HepG2 (cell line): ENCODE data around the gene CERS6. TPM values are rescaled to one million over a fixed set of nuclear protein-coding genes. Genes with fewer than 3 reads are reported as not detected.
A peak's percentile ranks its signal among the peaks of the same experiment; 100 is the strongest.

ENCODE experiments used
- ATAC-seq: fragments of 200-7000 bp; cut with Tn5 transposase; 3 replicates; pipeline ENCODE4 v1.9.1; 2020; ENCODE audit warnings: mild to moderate bottlenecking, moderate library complexity
- BruUV-seq: library from RNA; stranded (reverse); fragments of 400-500 nt; replicated peaks from 2 replicates; lab custom pipeline; 2021; lab: Mats Ljungman, UMichigan
- CTCF ChIA-PET: fragments of 300-600 bp; formaldehyde crosslinking; extraction: SDS; loops from one replicate; lab custom pipeline; 2021; ENCODE audit warnings: low total read pairs, inconsistent platforms, low intra/inter-chr PET ratio; lab: Yijun Ruan, JAX
- POLR2A ChIA-PET: fragments of 350-600 bp; sonication (Branson Sonifier 250); formaldehyde crosslinking; loops from one replicate; lab custom pipeline; 2020; ENCODE audit warnings: antibody characterized with exemption, inconsistent platforms; lab: Yijun Ruan, JAX
- DNase-seq: peaks from one replicate; pipeline ENCODE4 v3.0.0-alpha.2; 2015; ENCODE audit warnings: low spot score
- FAIRE-seq: peaks from 3 replicates; lab custom pipeline; 2011; peaks lifted over from hg19 to GRCh38; lab: Jason Lieb, UNC
- H2AFZ ChIP-seq: one replicate; pipeline ENCODE4 v1.6.1; 2011; ENCODE audit warnings: low read length, inconsistent platforms
- H3K27ac ChIP-seq: fragments of 300-600 bp; 3 replicates; pipeline ENCODE4 v1.8.0; 2011; ENCODE audit warnings: mixed run types, mild to moderate bottlenecking, mixed read lengths, low read length, inconsistent platforms; ENCODE audit not compliant: insufficient read depth; ENCODE audit errors: extremely low read length
- H3K27me3 ChIP-seq, 2 experiments: fragments of 200-600 bp in 1 of 2; 2 replicates in 1 of 2; 3 replicates in 1 of 2; pipeline versions ENCODE4 v1.6.0 to v1.8.0; 2011; ENCODE audit warnings: low read length in 2 of 2, mild to moderate bottlenecking in 2 of 2, moderate library complexity in 2 of 2, inconsistent platforms in 1 of 2; ENCODE audit not compliant: insufficient read depth in 2 of 2, control insufficient read depth in 1 of 2
- H3K36me3 ChIP-seq, 2 experiments: fragments of 200-600 bp in 1 of 2; replicated peaks in 1 of 2; 2 replicates in 1 of 2; 3 replicates in 1 of 2; pipeline versions ENCODE4 v1.5.1 to v1.8.0; 2011; ENCODE audit warnings: low read length in 2 of 2, inconsistent platforms in 1 of 2; ENCODE audit not compliant: insufficient read depth in 2 of 2, control insufficient read depth in 1 of 2
- H3K4me1 ChIP-seq: 2 replicates; pipeline ENCODE4 v1.5.1; 2012; ENCODE audit warnings: low read length, inconsistent platforms; ENCODE audit not compliant: insufficient read depth
- H3K4me2 ChIP-seq: 2 replicates; pipeline ENCODE4 v1.6.0; 2011; ENCODE audit warnings: low read depth, low read length, inconsistent platforms
- H3K4me3 ChIP-seq, 3 experiments: fragments of 200-600 bp in 1 of 3; sonication (generic), shearing (Covaris generic) in 1 of 3; replicated peaks in 1 of 3; 2 replicates each; pipeline ENCODE4 v1.5.1; 2011 to 2016; ENCODE audit warnings: low read length in 3 of 3, inconsistent platforms in 2 of 3, low read depth in 2 of 3, mild to moderate bottlenecking in 2 of 3, control low read depth in 1 of 3, mixed read lengths in 1 of 3; ENCODE audit not compliant: insufficient read depth in 1 of 3
- H3K79me2 ChIP-seq: one replicate; pipeline ENCODE4 v1.6.1; 2011; ENCODE audit warnings: low read length, inconsistent platforms; ENCODE audit not compliant: insufficient read depth
- H3K9ac ChIP-seq: 2 replicates; pipeline ENCODE4 v1.6.0; 2011; ENCODE audit warnings: mild to moderate bottlenecking, low read depth, low read length, inconsistent platforms; ENCODE audit not compliant: insufficient read depth
- H3K9me3 ChIP-seq: 2 replicates; pipeline ENCODE4 v1.5.1; 2012; ENCODE audit warnings: mild to moderate bottlenecking, low read length
- H4K20me1 ChIP-seq: 2 replicates; pipeline ENCODE4 v1.6.0; 2011; ENCODE audit warnings: inconsistent platforms, mild to moderate bottlenecking, low read length, moderate library complexity; ENCODE audit not compliant: insufficient read depth
- ATF7 ChIP-seq, 2 experiments: fragments of 450-650 bp in 1 of 2; sonication (generic) in 1 of 2; formaldehyde crosslinking in 1 of 2; IDR thresholded peaks; 2 replicates each; pipeline versions ENCODE4 v1.4.0 to v1.6.1; 2016 to 2020; ENCODE audit warnings: antibody characterized with exemption in 1 of 2, mild to moderate bottlenecking in 1 of 2, missing genetic modification reagents in 1 of 2
- ATM ChIP-seq: fragments of 450-650 bp; IDR thresholded peaks from 2 replicates; pipeline ENCODE4 v1.7.1; 2017; ENCODE audit warnings: mild to moderate bottlenecking, borderline replicate concordance
- HNF4A ChIP-seq: sonication (generic); formaldehyde crosslinking; IDR thresholded peaks from 2 replicates; pipeline ENCODE4 v1.4.0; 2020; ENCODE audit warnings: missing genetic modification reagents
- NAIF1 ChIP-seq: sonication (generic); formaldehyde crosslinking; IDR thresholded peaks from 2 replicates; pipeline ENCODE4 v1.5.0; 2020; ENCODE audit warnings: mild to moderate bottlenecking, missing genetic modification reagents, borderline replicate concordance
- NFKB2 ChIP-seq: sonication (generic); formaldehyde crosslinking; IDR thresholded peaks from 2 replicates; pipeline ENCODE4 v1.4.0; 2020; ENCODE audit warnings: missing genetic modification reagents, borderline replicate concordance
- RXRA ChIP-seq: sonication (generic); formaldehyde crosslinking; IDR thresholded peaks from 2 replicates; pipeline ENCODE4 v1.5.1; 2020; ENCODE audit warnings: missing genetic modification reagents
- SAFB2 ChIP-seq: sonication (generic); formaldehyde crosslinking; IDR thresholded peaks from 2 replicates; pipeline ENCODE4 v1.5.1; 2020; ENCODE audit warnings: missing genetic modification reagents, low read depth, mild to moderate bottlenecking, borderline replicate concordance
- SOX13 ChIP-seq, 3 experiments: fragments of 450-650 bp in 1 of 3; sonication (generic) in 1 of 3; formaldehyde crosslinking in 1 of 3; IDR thresholded peaks in 2 of 3; conservative IDR thresholded peaks in 1 of 3; 2 replicates each; pipeline versions ENCODE4 v1.5.0 to v1.6.1; 2016 to 2020; ENCODE audit warnings: antibody characterized with exemption in 1 of 3, mild to moderate bottlenecking in 1 of 3, missing compliant biosample characterization in 1 of 3, missing genetic modification reagents in 1 of 3, moderate library complexity in 1 of 3
- ZNF124 ChIP-seq: sonication (generic); formaldehyde crosslinking; IDR thresholded peaks from 2 replicates; pipeline ENCODE4 v1.4.0; 2020; ENCODE audit warnings: missing genetic modification reagents
- ZNF160 ChIP-seq: sonication (generic); formaldehyde crosslinking; IDR thresholded peaks from 2 replicates; pipeline ENCODE4 v1.8.0; 2022; ENCODE audit warnings: mild to moderate bottlenecking, inconsistent platforms, missing genetic modification reagents
- ZNF343 ChIP-seq: sonication (generic); formaldehyde crosslinking; IDR thresholded peaks from 2 replicates; pipeline ENCODE4 v1.4.0; 2020; ENCODE audit warnings: mild to moderate bottlenecking, missing genetic modification reagents
- ZNF775 ChIP-seq: sonication (generic); formaldehyde crosslinking; IDR thresholded peaks from 2 replicates; pipeline ENCODE4 v1.4.0; 2020; ENCODE audit warnings: missing genetic modification reagents, mild to moderate bottlenecking, moderate library complexity, borderline replicate concordance
- ZZZ3 ChIP-seq: sonication (generic); formaldehyde crosslinking; IDR thresholded peaks from 2 replicates; pipeline ENCODE4 v1.4.0; 2020; ENCODE audit warnings: missing genetic modification reagents, mild to moderate bottlenecking, borderline replicate concordance
- WGBS: methylation state at CpG from one replicate; pipeline ENCODE4 v1.1.6; 2017; ENCODE audit warnings: low lambda C conversion rate; 5-methylcytosine and 5-hydroxymethylcytosine counted together
- in situ Hi-C: cut with HindIII; loops from 2 replicates; pipeline ENCODE4 v1.10.0; 2017; ENCODE audit warnings: low pct_unique_long_range_greater_than_20kb; ENCODE audit not compliant: extremely low pct_ligation_motif_present
- intact Hi-C: fragments of 100-400 bp; cut with micrococcal nuclease; formaldehyde crosslinking; loops from one replicate; pipeline ENCODE4 v1.10.0; 2022; ENCODE audit not compliant: unreplicated experiment
- polyA plus RNA-seq, 8 experiments: library from polyadenylated mRNA; depleted of rRNA in 3 of 8; stranded (reverse) in 7 of 8; unstranded in 1 of 8; fragments of >200 nt; fragmentation: Illumina TruSeq in 4 of 8; extraction: Trizol in 4 of 8; gene quantifications; 2 replicates each; pipeline versions ENCODE4 v1.2.1 to v1.2.3, GENCODE V29; 2011 to 2016; ENCODE audit warnings: low read depth in 4 of 8, missing spikeins in 1 of 8, mixed read lengths in 1 of 8; ENCODE audit not compliant: insufficient read depth in 1 of 8
- total RNA-seq, 5 experiments: library from RNA; depleted of rRNA; stranded (reverse); fragments of >200 nt; fragmentation: Illumina TruSeq; extraction: Trizol; gene quantifications; 2 replicates each; pipeline ENCODE4 v1.2.3, GENCODE V29; 2016; ENCODE audit warnings: low read depth in 1 of 5
- TF ChIP-seq, protein P1 (sequence below): IDR thresholded peaks from 2 replicates; pipeline ENCODE4 v1.6.1; 2012; ENCODE audit warnings: low read depth, low read length, improper control_type of control experiment
- TF ChIP-seq, protein P2 (sequence below): sonication (generic); formaldehyde crosslinking; IDR thresholded peaks from 2 replicates; pipeline ENCODE4 v1.5.0; 2020; ENCODE audit warnings: missing genetic modification reagents
- TF ChIP-seq, protein P3 (sequence below): sonication (generic); formaldehyde crosslinking; IDR thresholded peaks from 2 replicates; pipeline ENCODE4 v1.4.0; 2020; ENCODE audit warnings: missing genetic modification reagents; ENCODE audit errors: not compliant biosample characterization

Gene CERS6
- total and polyA plus RNA-seq, 2 of the 13 experiments (the other 11 are each of a cell fraction or from before 2014, with no cell fraction given) = 10.1 to 20.3 TPM

DNA sequence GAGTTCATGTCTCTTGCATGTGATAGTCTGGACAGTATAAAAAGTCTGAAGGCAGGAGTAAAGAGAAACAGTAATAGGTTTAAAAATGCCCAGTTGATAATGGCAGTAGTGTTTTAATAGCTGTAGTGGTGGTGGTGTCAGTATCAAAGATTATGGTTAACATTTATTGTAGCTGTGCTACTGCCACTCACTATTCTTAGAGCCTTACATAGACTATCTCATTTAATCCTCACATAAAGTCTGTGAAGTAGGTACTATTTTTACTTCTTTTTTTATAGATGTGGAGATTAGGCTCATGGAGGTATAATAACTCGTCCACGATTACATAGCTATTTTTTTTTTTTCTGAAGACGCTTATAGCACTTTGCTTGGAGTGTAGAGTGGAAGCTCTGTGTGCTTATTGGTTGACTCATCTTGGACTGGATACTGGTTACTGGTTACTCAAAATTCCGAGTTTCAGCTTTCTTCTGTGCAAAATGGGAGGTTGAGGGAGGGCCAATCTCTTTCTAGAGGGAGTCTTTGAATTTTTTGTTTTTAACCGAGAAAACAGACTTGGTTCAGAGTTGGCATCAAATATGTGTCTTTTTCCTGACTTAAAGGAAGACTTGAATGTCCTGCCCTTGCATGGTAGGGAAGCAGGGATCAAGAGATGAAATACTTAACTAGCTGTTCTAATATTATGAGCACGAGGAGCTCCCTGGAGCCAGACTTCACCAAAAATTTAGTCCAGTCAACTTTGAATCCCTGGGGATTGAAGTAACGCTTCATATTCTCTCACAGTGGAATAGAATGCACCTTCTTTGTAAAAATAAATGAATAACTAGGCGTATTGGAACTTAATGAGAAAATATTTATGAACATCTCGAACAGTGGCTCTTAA, 27.1 kb downstream of the CERS6 start:
- FAIRE-seq = no peak

DNA sequence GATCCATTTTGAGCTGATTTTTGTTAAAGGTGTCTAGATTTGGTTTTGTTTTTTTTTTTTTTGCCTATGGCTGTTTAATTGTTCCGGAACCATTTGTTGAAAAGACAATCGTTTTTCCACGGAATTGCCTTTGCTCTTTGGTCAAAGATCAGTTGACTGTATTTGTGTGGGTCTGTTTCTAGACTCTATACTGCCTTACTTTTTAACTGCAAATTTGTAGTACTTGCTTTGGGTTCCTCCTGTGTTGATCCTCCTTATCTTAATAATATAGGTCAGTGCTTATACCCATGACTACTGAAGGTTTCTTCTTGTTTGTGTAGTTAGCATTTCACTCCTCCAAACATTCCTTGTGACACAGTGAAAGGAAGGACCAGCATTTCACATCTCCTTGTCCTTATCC, 30.4 kb downstream of the CERS6 start:
- Histone ChIP-seq H3K9me3 (no peaks in the 10 kb centered on the region), H3K36me3 (no peaks in the 10 kb centered on the region), H3K4me1 (peaks cover 43% of the 10 kb centered on the region), H3K27ac (no peak overlapping the region), H4K20me1 (no peaks in the 10 kb centered on the region), H3K9ac (no peak overlapping the region), H3K4me3 (no peak overlapping the region), H3K27me3 (no peaks in the 10 kb centered on the region), H3K4me2 (no peak overlapping the region), H3K79me2 (peaks cover 79% of the 10 kb centered on the region), H2AFZ (no peak overlapping the region)
- POLR2A ChIA-PET = no interaction called here
- BruUV-seq = no TSS peak
- DNase-seq (no peak), ATAC-seq (no peak), FAIRE-seq (no peak)
- CTCF ChIA-PET = no interaction called here
- 47% methylated on average over 3 of the region's 3 CpGs for WGBS
- in situ Hi-C loops = no loop called here
- intact Hi-C loops = no loop called here
- TF ChIP-seq, protein P1, sequence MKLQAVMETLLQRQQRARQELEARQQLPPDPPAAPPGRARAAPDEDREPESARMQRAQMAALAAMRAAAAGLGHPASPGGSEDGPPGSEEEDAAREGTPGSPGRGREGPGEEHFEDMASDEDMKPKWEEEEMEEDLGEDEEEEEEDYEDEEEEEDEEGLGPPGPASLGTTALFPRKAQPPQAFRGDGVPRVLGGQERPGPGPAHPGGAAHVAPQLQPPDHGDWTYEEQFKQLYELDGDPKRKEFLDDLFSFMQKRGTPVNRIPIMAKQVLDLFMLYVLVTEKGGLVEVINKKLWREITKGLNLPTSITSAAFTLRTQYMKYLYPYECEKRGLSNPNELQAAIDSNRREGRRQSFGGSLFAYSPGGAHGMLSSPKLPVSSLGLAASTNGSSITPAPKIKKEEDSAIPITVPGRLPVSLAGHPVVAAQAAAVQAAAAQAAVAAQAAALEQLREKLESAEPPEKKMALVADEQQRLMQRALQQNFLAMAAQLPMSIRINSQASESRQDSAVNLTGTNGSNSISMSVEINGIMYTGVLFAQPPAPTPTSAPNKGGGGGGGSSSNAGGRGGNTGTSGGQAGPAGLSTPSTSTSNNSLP = no peak
- TF ChIP-seq ZNF160 (CRISPR knock-in tag) (no peak), ZNF343 (CRISPR knock-in tag) (no peak), NAIF1 (no peak), ZNF775 (no peak), HNF4A (CRISPR knock-in tag) (peak; percentile 50), SOX13 (IDR thresholded peaks at IDR 0.05) (no peak), SOX13 (CRISPR knock-in tag; conservative IDR thresholded peaks at IDR 0.05 in 1 of 2, IDR thresholded peaks at IDR 0.05 in 1 of 2) (peak in 1 of 2 experiments; percentile 78; a peak in 2 of 4 replicates), ATF7 (IDR thresholded peaks at IDR 0.05) (no peak), ATF7 (CRISPR knock-in tag; IDR thresholded peaks at IDR 0.05) (no peak)
- TF ChIP-seq, protein P2, sequence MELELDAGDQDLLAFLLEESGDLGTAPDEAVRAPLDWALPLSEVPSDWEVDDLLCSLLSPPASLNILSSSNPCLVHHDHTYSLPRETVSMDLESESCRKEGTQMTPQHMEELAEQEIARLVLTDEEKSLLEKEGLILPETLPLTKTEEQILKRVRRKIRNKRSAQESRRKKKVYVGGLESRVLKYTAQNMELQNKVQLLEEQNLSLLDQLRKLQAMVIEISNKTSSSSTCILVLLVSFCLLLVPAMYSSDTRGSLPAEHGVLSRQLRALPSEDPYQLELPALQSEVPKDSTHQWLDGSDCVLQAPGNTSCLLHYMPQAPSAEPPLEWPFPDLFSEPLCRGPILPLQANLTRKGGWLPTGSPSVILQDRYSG (CRISPR knock-in tag) = no peak

More for the DNA sequence above, 27.1 kb downstream of the CERS6 start:
- 96% methylated on average over 9 of the region's 9 CpGs for WGBS
- Histone ChIP-seq H2AFZ (no peak overlapping the region), H3K9me3 (no peaks in the 10 kb centered on the region), H3K4me1 (peaks cover 41% of the 10 kb centered on the region), H4K20me1 (0 out of 2 replicates have a peak, but pooled peaks cover 2% of the 10 kb centered on the region), H3K4me2 (no peak overlapping the region), H3K27ac (no peak overlapping the region)
- CTCF ChIA-PET = no interaction called here
- intact Hi-C loops (no loop called here), in situ Hi-C loops (no loop called here)
- DNase-seq (no peak), ATAC-seq (no peak)
- BruUV-seq = no TSS peak
- TF ChIP-seq NFKB2 (CRISPR knock-in tag) (no peak), ZNF124 (CRISPR knock-in tag) (no peak), ATM (no peak), ZZZ3 (CRISPR knock-in tag) (no peak), RXRA (CRISPR knock-in tag) (no peak), SAFB2 (CRISPR knock-in tag) (no peak)
- TF ChIP-seq, protein P3, sequence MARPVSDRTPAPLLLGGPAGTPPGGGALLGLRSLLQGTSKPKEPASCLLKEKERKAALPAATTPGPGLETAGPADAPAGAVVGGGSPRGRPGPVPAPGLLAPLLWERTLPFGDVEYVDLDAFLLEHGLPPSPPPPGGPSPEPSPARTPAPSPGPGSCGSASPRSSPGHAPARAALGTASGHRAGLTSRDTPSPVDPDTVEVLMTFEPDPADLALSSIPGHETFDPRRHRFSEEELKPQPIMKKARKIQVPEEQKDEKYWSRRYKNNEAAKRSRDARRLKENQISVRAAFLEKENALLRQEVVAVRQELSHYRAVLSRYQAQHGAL = no peak
- TF ChIP-seq, all 625 proteins: peak for 0
- Histone ChIP-seq H3K9ac (no peak overlapping the region), H3K79me2 (peaks cover 78% of the 10 kb centered on the region), H3K27me3 (no peaks in the 10 kb centered on the region), H3K36me3 (no peaks in the 10 kb centered on the region), H3K4me3 (no peak overlapping the region)
- POLR2A ChIA-PET = interaction anchor here (1.2 to 1.7 kb wide), 2 partner anchors 10 to 27 kb away, joined by 4 to 7 read pairs; partner anchors contain the start of gene CERS6
